Measurements from ENCODE around the gene ZC3H8.
"Not testable (repeated sequence)": the region's sequence is repeated elsewhere in the genome, so short reads cannot be mapped to it uniquely, and the experiment has no call there.

Gene ZC3H8

GRCh38 chr2:112254466-112255240 lies at the start of gene ZC3H8:
Gene ZC3H8 (minus strand): TSS chr2:112255042. CDS start chr2:112254981, 61 bp downstream.
- peak; percentile 94 to 95 for DNase-seq

- DNase-seq: no peak
Measured at GRCh38 chr2:112304298-112304941, 49.6 kb upstream of the ZC3H8 start.

GRCh38 chr2:112301973-112302372 lies 47.1 kb upstream of the ZC3H8 start:
- no peak for DNase-seq

- no peak for DNase-seq
Measured at GRCh38 chr2:112301171-112301584, 46.3 kb upstream of the ZC3H8 start.

GRCh38 chr2:112296407-112296806 lies 41.6 kb upstream of the ZC3H8 start:
- no peak for DNase-seq

- no peak for DNase-seq
Measured at GRCh38 chr2:112295407-112296078, 40.7 kb upstream of the ZC3H8 start.

- no peak for DNase-seq
Measured at GRCh38 chr2:112293636-112294401, 39.0 kb upstream of the ZC3H8 start.

- no peak for DNase-seq
Measured at GRCh38 chr2:112290648-112291047, 35.8 kb upstream of the ZC3H8 start.

- no peak for DNase-seq
Measured at GRCh38 chr2:112290088-112290487, 35.2 kb upstream of the ZC3H8 start.

GRCh38 chr2:112283535-112283934 lies 28.7 kb upstream of the ZC3H8 start:
- not testable (repeated sequence) for DNase-seq

- not testable (repeated sequence) for DNase-seq
Measured at GRCh38 chr2:112282066-112282465, 27.2 kb upstream of the ZC3H8 start.

- DNase-seq: no peak
Measured at GRCh38 chr2:112277596-112278220, 22.9 kb upstream of the ZC3H8 start.

- no peak for DNase-seq
Measured at GRCh38 chr2:112276954-112277353, 22.1 kb upstream of the ZC3H8 start.

- DNase-seq: peak; percentile 74 to 78
Measured at GRCh38 chr2:112275887-112276773, 21.3 kb upstream of the ZC3H8 start.

- DNase-seq: peak; percentile 98 to 99
Measured at GRCh38 chr2:112275311-112275886, 20.6 kb upstream of the ZC3H8 start, which contains the start of gene ZC3H6. Gene ZC3H6 (plus strand): TSS chr2:112275597. CDS start chr2:112275995, 398 bp downstream.

GRCh38 chr2:112273349-112273748 lies 18.5 kb upstream of the ZC3H8 start:
- no peak for DNase-seq

- no peak for DNase-seq
Measured at GRCh38 chr2:112272669-112273068, 17.8 kb upstream of the ZC3H8 start.

- no peak for DNase-seq
Measured at GRCh38 chr2:112268547-112268946, 13.7 kb upstream of the ZC3H8 start.

GRCh38 chr2:112262876-112263275 lies 8.0 kb upstream of the ZC3H8 start:
- no peak for DNase-seq

- DNase-seq: no peak
Measured at GRCh38 chr2:112260295-112260625, 5.4 kb upstream of the ZC3H8 start.

Measured in activated CD4-positive, alpha-beta T cell treated with anti-CD3 and anti-CD28 coated beads, Interleukin-2, amount 50 U/mL, for 4 hours (primary cell).